ENCODE measurements around the gene RAE1.

Gene RAE1

GRCh38 chr20:57371363-57371762 lies 20.3 kb downstream of the RAE1 start:
- no peak for DNase-seq (ENCODE audit: low read depth, low spot score)
- Histone ChIP-seq H3K4me3 (ENCODE audit: low read length) (no peak overlapping the region), H3K27ac (ENCODE audit: low read length) (no peak overlapping the region), H3K4me1 (ENCODE audit: control insufficient read depth, insufficient read depth, low read length) (0 out of 2 replicates have a peak, but pooled peaks cover 1% of the 10 kb centered on the region), H3K9me3 (ENCODE audit: control insufficient read depth, insufficient read depth, low read length) (no peaks in the 10 kb centered on the region), H3K27me3 (ENCODE audit: control insufficient read depth, insufficient read depth, low read length) (no peaks in the 10 kb centered on the region), H3K36me3 (ENCODE audit: control insufficient read depth, insufficient read depth, low read length) (peaks cover 58% of the 10 kb centered on the region)
- WGBS (ENCODE audit: insufficient coverage, insufficient read length) = no CpG with 5 or more reads among the region's 4 CpGs

GRCh38 chr20:57372157-57372556 lies 21.1 kb downstream of the RAE1 start:
- 0 out of 2 replicates have a peak, but pooled peaks cover 1% of the 10 kb centered on the region for H3K4me1 ChIP-seq (ENCODE audit: control insufficient read depth, insufficient read depth, low read length)
- no CpG with 5 or more reads among the region's 9 CpGs for WGBS (ENCODE audit: insufficient coverage, insufficient read length)
- H3K36me3 ChIP-seq (ENCODE audit: control insufficient read depth, insufficient read depth, low read length) = peaks cover 52% of the 10 kb centered on the region

GRCh38 chr20:57372581-57373350 lies 21.7 kb downstream of the RAE1 start:
- 0 out of 2 replicates have a peak, but pooled peaks cover 1% of the 10 kb centered on the region for H3K4me1 ChIP-seq (ENCODE audit: control insufficient read depth, insufficient read depth, low read length)
- no peak for DNase-seq (ENCODE audit: low read depth, low spot score)
- no peak overlapping the region for H3K27ac ChIP-seq (ENCODE audit: low read length)
- WGBS (ENCODE audit: insufficient coverage, insufficient read length) = no CpG with 5 or more reads among the region's 25 CpGs
- H3K36me3 ChIP-seq (ENCODE audit: control insufficient read depth, insufficient read depth, low read length) = peaks cover 51% of the 10 kb centered on the region
- no peaks in the 10 kb centered on the region for H3K9me3 ChIP-seq (ENCODE audit: control insufficient read depth, insufficient read depth, low read length)
- H3K4me3 ChIP-seq (ENCODE audit: low read length) = no peak overlapping the region
- H3K27me3 ChIP-seq (ENCODE audit: control insufficient read depth, insufficient read depth, low read length) = no peaks in the 10 kb centered on the region

More at GRCh38 chr20:57372157-57372556, 21.1 kb downstream of the RAE1 start:
- Histone ChIP-seq H3K4me3 (ENCODE audit: low read length) (no peak overlapping the region), H3K27ac (ENCODE audit: low read length) (no peak overlapping the region), H3K27me3 (ENCODE audit: control insufficient read depth, insufficient read depth, low read length) (no peaks in the 10 kb centered on the region), H3K9me3 (ENCODE audit: control insufficient read depth, insufficient read depth, low read length) (no peaks in the 10 kb centered on the region)
- no peak for DNase-seq (ENCODE audit: low read depth, low spot score)

GRCh38 chr20:57374343-57374930 lies 23.4 kb downstream of the RAE1 start:
- Histone ChIP-seq H3K9me3 (ENCODE audit: control insufficient read depth, insufficient read depth, low read length) (no peaks in the 10 kb centered on the region), H3K27ac (ENCODE audit: low read length) (no peak overlapping the region), H3K4me1 (ENCODE audit: control insufficient read depth, insufficient read depth, low read length) (0 out of 2 replicates have a peak, but pooled peaks cover 1% of the 10 kb centered on the region), H3K36me3 (ENCODE audit: control insufficient read depth, insufficient read depth, low read length) (peaks cover 53% of the 10 kb centered on the region), H3K27me3 (ENCODE audit: control insufficient read depth, insufficient read depth, low read length) (no peaks in the 10 kb centered on the region), H3K4me3 (ENCODE audit: low read length) (no peak overlapping the region)
- WGBS (ENCODE audit: insufficient coverage, insufficient read length) = no CpG with 5 or more reads among the region's 12 CpGs
- no peak for DNase-seq (ENCODE audit: low read depth, low spot score)

- no CpG with 5 or more reads among the region's 14 CpGs for WGBS (ENCODE audit: insufficient coverage, insufficient read length)
- no peak for DNase-seq (ENCODE audit: low read depth, low spot score)
- no peak overlapping the region for H3K27ac ChIP-seq (ENCODE audit: low read length)
- no peak overlapping the region for H3K4me3 ChIP-seq (ENCODE audit: low read length)
- H3K9me3 ChIP-seq (ENCODE audit: control insufficient read depth, insufficient read depth, low read length) = no peaks in the 10 kb centered on the region
- H3K27me3 ChIP-seq (ENCODE audit: control insufficient read depth, insufficient read depth, low read length) = no peaks in the 10 kb centered on the region
- 0 out of 2 replicates have a peak, but pooled peaks cover 1% of the 10 kb centered on the region for H3K4me1 ChIP-seq (ENCODE audit: control insufficient read depth, insufficient read depth, low read length)
- peaks cover 49% of the 10 kb centered on the region for H3K36me3 ChIP-seq (ENCODE audit: control insufficient read depth, insufficient read depth, low read length)
These were observed 24.0 kb downstream of the RAE1 start for GRCh38 chr20:57374931-57375651.

GRCh38 chr20:57375652-57376230 lies 24.7 kb downstream of the RAE1 start:
- no peak overlapping the region for H3K27ac ChIP-seq (ENCODE audit: low read length)
- peaks cover 45% of the 10 kb centered on the region for H3K36me3 ChIP-seq (ENCODE audit: control insufficient read depth, insufficient read depth, low read length)
- no CpG with 5 or more reads among the region's 10 CpGs for WGBS (ENCODE audit: insufficient coverage, insufficient read length)
- H3K27me3 ChIP-seq (ENCODE audit: control insufficient read depth, insufficient read depth, low read length) = no peaks in the 10 kb centered on the region
- no peak for DNase-seq (ENCODE audit: low read depth, low spot score)
- no peaks in the 10 kb centered on the region for H3K9me3 ChIP-seq (ENCODE audit: control insufficient read depth, insufficient read depth, low read length)
- H3K4me1 ChIP-seq (ENCODE audit: control insufficient read depth, insufficient read depth, low read length) = 0 out of 2 replicates have a peak, but pooled peaks cover 1% of the 10 kb centered on the region
- H3K4me3 ChIP-seq (ENCODE audit: low read length) = no peak overlapping the region

- no peaks in the 10 kb centered on the region for H3K9me3 ChIP-seq (ENCODE audit: control insufficient read depth, insufficient read depth, low read length)
- no peaks in the 10 kb centered on the region for H3K27me3 ChIP-seq (ENCODE audit: control insufficient read depth, insufficient read depth, low read length)
- 0 out of 2 replicates have a peak, but pooled peaks cover 1% of the 10 kb centered on the region for H3K4me1 ChIP-seq (ENCODE audit: control insufficient read depth, insufficient read depth, low read length)
- no peak overlapping the region for H3K4me3 ChIP-seq (ENCODE audit: low read length)
- H3K27ac ChIP-seq (ENCODE audit: low read length) = no peak overlapping the region
- H3K36me3 ChIP-seq (ENCODE audit: control insufficient read depth, insufficient read depth, low read length) = peaks cover 32% of the 10 kb centered on the region
- no CpG with 5 or more reads among the region's 13 CpGs for WGBS (ENCODE audit: insufficient coverage, insufficient read length)
- no peak for DNase-seq (ENCODE audit: low read depth, low spot score)
These were observed 26.3 kb downstream of the RAE1 start for GRCh38 chr20:57377350-57377749.

- H3K4me1 ChIP-seq (ENCODE audit: control insufficient read depth, insufficient read depth, low read length) = 0 out of 2 replicates have a peak, but pooled peaks cover 1% of the 10 kb centered on the region
- no peaks in the 10 kb centered on the region for H3K9me3 ChIP-seq (ENCODE audit: control insufficient read depth, insufficient read depth, low read length)
- peaks cover 24% of the 10 kb centered on the region for H3K36me3 ChIP-seq (ENCODE audit: control insufficient read depth, insufficient read depth, low read length)
- no peak overlapping the region for H3K27ac ChIP-seq (ENCODE audit: low read length)
- WGBS (ENCODE audit: insufficient coverage, insufficient read length) = no CpG with 5 or more reads among the region's 16 CpGs
- DNase-seq (ENCODE audit: low read depth, low spot score) = no peak
- no peak overlapping the region for H3K4me3 ChIP-seq (ENCODE audit: low read length)
- no peaks in the 10 kb centered on the region for H3K27me3 ChIP-seq (ENCODE audit: control insufficient read depth, insufficient read depth, low read length)
These were observed 27.1 kb downstream of the RAE1 start for GRCh38 chr20:57378107-57378506.

GRCh38 chr20:57378646-57379262 lies 27.7 kb downstream of the RAE1 start:
- no peak overlapping the region for H3K4me3 ChIP-seq (ENCODE audit: low read length)
- H3K36me3 ChIP-seq (ENCODE audit: control insufficient read depth, insufficient read depth, low read length) = peaks cover 22% of the 10 kb centered on the region
- no CpG with 5 or more reads among the region's 4 CpGs for WGBS (ENCODE audit: insufficient coverage, insufficient read length)
- DNase-seq (ENCODE audit: low read depth, low spot score) = no peak
- 0 out of 2 replicates have a peak, but pooled peaks cover 1% of the 10 kb centered on the region for H3K4me1 ChIP-seq (ENCODE audit: control insufficient read depth, insufficient read depth, low read length)
- no peaks in the 10 kb centered on the region for H3K9me3 ChIP-seq (ENCODE audit: control insufficient read depth, insufficient read depth, low read length)
- no peak overlapping the region for H3K27ac ChIP-seq (ENCODE audit: low read length)
- H3K27me3 ChIP-seq (ENCODE audit: control insufficient read depth, insufficient read depth, low read length) = no peaks in the 10 kb centered on the region

GRCh38 chr20:57379263-57379647 lies 28.2 kb downstream of the RAE1 start:
- Histone ChIP-seq H3K36me3 (ENCODE audit: control insufficient read depth, insufficient read depth, low read length) (peaks cover 19% of the 10 kb centered on the region), H3K27ac (ENCODE audit: low read length) (no peak overlapping the region), H3K4me3 (ENCODE audit: low read length) (no peak overlapping the region), H3K9me3 (ENCODE audit: control insufficient read depth, insufficient read depth, low read length) (no peaks in the 10 kb centered on the region), H3K4me1 (ENCODE audit: control insufficient read depth, insufficient read depth, low read length) (0 out of 2 replicates have a peak, but pooled peaks cover 1% of the 10 kb centered on the region), H3K27me3 (ENCODE audit: control insufficient read depth, insufficient read depth, low read length) (no peaks in the 10 kb centered on the region)
- no CpG with 5 or more reads among the region's 5 CpGs for WGBS (ENCODE audit: insufficient coverage, insufficient read length)
- no peak for DNase-seq (ENCODE audit: low read depth, low spot score)

All from iPS DF 6.9 (cell line).